Activated gamma-delta T cell treated with Interleukin-2 at 50 U/mL for 16 hours (primary cell): ENCODE data around the gene SMARCD2.
"Not testable (repeated sequence)": the region's sequence is repeated elsewhere in the genome, so short reads cannot be mapped to it uniquely, and the experiment has no call there.

Experiments
- DNase-seq: peaks from one replicate; pipeline ENCODE4 v3.0.0-alpha.2; 2020

SMARCD2 gene

GRCh38 chr17:63848834-63849689 lies 6.6 kb upstream of the SMARCD2 start:
- DNase-seq: peak; percentile 94

GRCh38 chr17:63847525-63848249 lies 5.2 kb upstream of the SMARCD2 start:
- no peak for DNase-seq

GRCh38 chr17:63845509-63845908 lies 3.0 kb upstream of the SMARCD2 start:
- no peak for DNase-seq

GRCh38 chr17:63843910-63844677 lies 1.6 kb upstream of the SMARCD2 start:
- DNase-seq: no peak

GRCh38 chr17:63843387-63843888 lies 953 bp upstream of the SMARCD2 start:
- DNase-seq: not testable (repeated sequence)

- no peak for DNase-seq
These were observed 329 bp downstream of the SMARCD2 start for GRCh38 chr17:63842173-63842539.

GRCh38 chr17:63841350-63842172 lies 924 bp downstream of the SMARCD2 start:
- no peak for DNase-seq

GRCh38 chr17:63840591-63841349 lies 1.7 kb downstream of the SMARCD2 start:
- DNase-seq: no peak

- DNase-seq: no peak
These were observed 3.8 kb downstream of the SMARCD2 start for GRCh38 chr17:63838631-63839171.

- no peak for DNase-seq
These were observed 4.4 kb downstream of the SMARCD2 start for GRCh38 chr17:63837962-63838600.

GRCh38 chr17:63837480-63837879 lies 5.0 kb downstream of the SMARCD2 start:
- no peak for DNase-seq

- no peak for DNase-seq
These were observed 5.7 kb downstream of the SMARCD2 start for GRCh38 chr17:63836811-63837210.

- DNase-seq: no peak
These were observed 7.2 kb downstream of the SMARCD2 start for GRCh38 chr17:63835167-63835720.

- peak; percentile 57 for DNase-seq
These were observed 7.9 kb downstream of the SMARCD2 start for GRCh38 chr17:63834431-63835166.

- no peak for DNase-seq
These were observed 8.6 kb downstream of the SMARCD2 start for GRCh38 chr17:63833741-63834373.

GRCh38 chr17:63833026-63833740 lies 9.3 kb downstream of the SMARCD2 start:
- no peak for DNase-seq

- no peak for DNase-seq
These were observed 10.0 kb downstream of the SMARCD2 start for GRCh38 chr17:63832455-63832854.

GRCh38 chr17:63832014-63832413 lies 10.5 kb downstream of the SMARCD2 start:
- no peak for DNase-seq
